Common myeloid progenitor, CD34-positive (primary cell): ENCODE measurements around the gene BPIFB3. TPM values are rescaled to one million over a fixed set of nuclear protein-coding genes. Genes with fewer than 3 reads are reported as not detected.

Experiments
- CTCF ChIA-PET: fragments of 350-600 bp; sonication (Branson Sonifier 250); formaldehyde crosslinking; loops from one replicate; lab custom pipeline; 2021; ENCODE audit warnings: antibody characterized with exemption; lab: Charles Lee
- POLR2A ChIA-PET: fragments of 350-600 bp; sonication (Branson Sonifier 250); formaldehyde crosslinking; loops from one replicate; lab custom pipeline; 2021; ENCODE audit warnings: antibody characterized with exemption; lab: Charles Lee
- DNase-seq, 3 donors: peaks; one replicate each; pipeline versions ENCODE4 v3.0.0 to v3.0.0-alpha.2; 2013
- H3K27ac ChIP-seq, 2 experiments: 1 replicate in 1 of 2; 2 replicates in 1 of 2; pipeline ENCODE4 v1.7.0; 2013; ENCODE audit warnings: inconsistent platforms in 2 of 2, low read length in 2 of 2, mild to moderate bottlenecking in 2 of 2, low read depth in 1 of 2, moderate library complexity in 1 of 2; ENCODE audit not compliant: severe bottlenecking in 2 of 2, insufficient read depth in 1 of 2, poor library complexity in 1 of 2
- H3K27me3 ChIP-seq, 5 experiments: replicated peaks in 2 of 5; 1 replicate in 3 of 5; 2 replicates in 2 of 5; pipeline versions ENCODE4 v1.6.1 to v1.7.0; 2013; ENCODE audit warnings: low read length in 4 of 5, mild to moderate bottlenecking in 2 of 5, moderate library complexity in 2 of 5, inconsistent platforms in 1 of 5; ENCODE audit not compliant: insufficient read depth in 5 of 5, control insufficient read depth in 4 of 5
- H3K36me3 ChIP-seq, 4 experiments: 1 replicate in 2 of 4; 2 replicates in 2 of 4; pipeline versions ENCODE4 v1.6.1 to v1.7.0; 2013; ENCODE audit warnings: low read length in 3 of 4, control low read depth in 1 of 4, mild to moderate bottlenecking in 1 of 4; ENCODE audit not compliant: control insufficient read depth in 4 of 4, insufficient read depth in 4 of 4
- H3K4me1 ChIP-seq, 4 experiments: 1 replicate in 3 of 4; 2 replicates in 1 of 4; pipeline versions ENCODE4 v1.6.1 to v1.7.1; 2013; ENCODE audit warnings: low read length in 3 of 4, mild to moderate bottlenecking in 3 of 4, control low read depth in 1 of 4, inconsistent platforms in 1 of 4, moderate library complexity in 1 of 4; ENCODE audit not compliant: control insufficient read depth in 4 of 4, insufficient read depth in 4 of 4; ENCODE audit errors: control extremely low read depth in 1 of 4
- H3K4me3 ChIP-seq, 7 experiments: 1 replicate in 4 of 7; 2 replicates in 3 of 7; pipeline versions ENCODE4 v1.5.1 to v1.7.0; 2013; ENCODE audit warnings: mild to moderate bottlenecking in 7 of 7, low read length in 6 of 7, moderate library complexity in 6 of 7, inconsistent platforms in 2 of 7, low read depth in 2 of 7, control low read depth in 1 of 7; ENCODE audit not compliant: insufficient read depth in 4 of 7, control insufficient read depth in 1 of 7; ENCODE audit errors: extremely low read depth in 1 of 7
- H3K9me3 ChIP-seq, 5 experiments: 1 replicate in 4 of 5; 2 replicates in 1 of 5; pipeline versions ENCODE4 v1.6.1 to v1.7.1; 2013; ENCODE audit warnings: low read length in 4 of 5, mild to moderate bottlenecking in 2 of 5, inconsistent platforms in 1 of 5, low read depth in 1 of 5, moderate library complexity in 1 of 5; ENCODE audit not compliant: control insufficient read depth in 4 of 5, insufficient read depth in 2 of 5; ENCODE audit errors: control extremely low read depth in 1 of 5
- WGBS: methylation state at CpG from one replicate; pipeline ENCODE4 v1.1.5; 2013; ENCODE audit not compliant: insufficient coverage; 5-methylcytosine and 5-hydroxymethylcytosine counted together
- polyA plus RNA-seq: library from polyadenylated mRNA; unstranded; fragments of 120-200 nt; gene quantifications from one replicate; pipeline ENCODE4 v1.2.1, GENCODE V29; 2013

Gene BPIFB3, protein sequence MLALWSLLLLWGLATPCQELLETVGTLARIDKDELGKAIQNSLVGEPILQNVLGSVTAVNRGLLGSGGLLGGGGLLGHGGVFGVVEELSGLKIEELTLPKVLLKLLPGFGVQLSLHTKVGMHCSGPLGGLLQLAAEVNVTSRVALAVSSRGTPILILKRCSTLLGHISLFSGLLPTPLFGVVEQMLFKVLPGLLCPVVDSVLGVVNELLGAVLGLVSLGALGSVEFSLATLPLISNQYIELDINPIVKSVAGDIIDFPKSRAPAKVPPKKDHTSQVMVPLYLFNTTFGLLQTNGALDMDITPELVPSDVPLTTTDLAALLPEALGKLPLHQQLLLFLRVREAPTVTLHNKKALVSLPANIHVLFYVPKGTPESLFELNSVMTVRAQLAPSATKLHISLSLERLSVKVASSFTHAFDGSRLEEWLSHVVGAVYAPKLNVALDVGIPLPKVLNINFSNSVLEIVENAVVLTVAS
- not detected for polyA plus RNA-seq

- CTCF ChIA-PET: no interaction called here
- H3K4me1 ChIP-seq: no peaks in the 10 kb centered on the region
- no peaks in the 10 kb centered on the region for H3K27me3 ChIP-seq
- H3K4me3 ChIP-seq: no peak within 1 kb of the TSS
- no peaks in the 10 kb centered on the region for H3K9me3 ChIP-seq
- POLR2A ChIA-PET: no interaction called here
- 95% methylated on average over 20 of the region's 25 CpGs for WGBS
- H3K36me3 ChIP-seq: no peaks in the 10 kb centered on the region
- no peak for DNase-seq
- H3K27ac ChIP-seq: no peak within 1 kb of the TSS
Observed at GRCh38 chr20:33053291-33054106, at the start of gene BPIFB3. TSS of gene BPIFB3 (plus strand) at chr20:33053903. CDS start at chr20:33055436, 1,533 bp downstream.

DNA sequence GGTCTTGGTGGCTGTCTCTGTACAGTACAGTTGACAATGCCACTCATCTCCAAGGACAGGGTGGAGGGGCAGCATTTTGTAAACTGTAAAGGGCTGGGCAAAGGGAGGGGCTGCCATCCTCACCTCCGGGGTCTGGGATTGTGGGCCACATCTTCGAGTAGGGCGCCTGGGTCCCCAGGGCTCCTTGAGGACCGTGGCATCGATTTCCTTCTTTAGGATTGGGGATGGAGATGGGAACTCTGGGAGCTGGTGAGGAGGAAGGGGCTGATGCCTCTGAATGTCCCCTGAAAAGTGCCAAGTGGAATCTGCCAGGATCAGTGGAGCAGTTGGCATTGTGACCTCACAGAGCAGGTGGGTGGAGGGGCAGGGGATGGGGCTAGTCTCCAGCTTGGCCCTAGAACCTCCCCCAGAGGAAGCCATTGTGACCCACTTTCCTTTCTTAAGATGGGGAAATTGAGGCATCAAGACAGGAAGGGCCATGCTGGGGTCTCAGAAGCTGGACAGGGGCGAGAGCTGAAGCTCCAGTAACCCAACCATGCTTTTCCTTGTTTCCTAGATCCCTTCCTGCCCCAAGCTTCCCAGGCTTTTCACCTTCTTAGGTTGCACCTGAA lies 49.5 kb upstream of the BPIFB3 start, which contains the start of gene SUN5:
Gene SUN5, minus strand, starts transcription at position 293 of the 611 bp plus-strand sequence. Its CDS starts 93 bp downstream, at position 200.
- POLR2A ChIA-PET: no interaction called here
- Histone ChIP-seq H3K27ac (no peak within 1 kb of the TSS), H3K4me3 (no peak within 1 kb of the TSS), H3K9me3 (peaks cover 0 to 4% (median 3%) of the 10 kb centered on the region in 5 experiments), H3K4me1 (peaks cover 0 to 9% (median 8%) of the 10 kb centered on the region in 4 experiments), H3K36me3 (no peaks in the 10 kb centered on the region), H3K27me3 (no peaks in the 10 kb centered on the region)
- DNase-seq: no peak
- WGBS: 100% methylated on average over 3 of the region's 6 CpGs
- CTCF ChIA-PET: interaction anchor here (1.1 to 1.5 kb wide), 4 partner anchors 9 to 107 kb away, joined by 3 to 7 read pairs (median 6); no protein-coding TSS in a partner anchor

GRCh38 chr20:33005132-33005566 lies 48.6 kb upstream of the BPIFB3 start:
- H3K4me3 ChIP-seq: no peak overlapping the region
- H3K4me1 ChIP-seq: peaks cover 0 to 3% (median 2%) of the 10 kb centered on the region in 4 experiments
- 88% methylated on average over 4 of the region's 4 CpGs for WGBS
- no peaks in the 10 kb centered on the region for H3K36me3 ChIP-seq
- peaks cover 0 to 4% (median 3%) of the 10 kb centered on the region in 5 experiments for H3K9me3 ChIP-seq
- H3K27me3 ChIP-seq: no peaks in the 10 kb centered on the region
- DNase-seq: peak; percentile 30 to 53 (median 37)
- POLR2A ChIA-PET: no interaction called here
- CTCF ChIA-PET: interaction anchor here (0.8 to 1.5 kb wide), 5 partner anchors 8 to 108 kb away, joined by 3 to 7 read pairs (median 4); no protein-coding TSS in a partner anchor
- H3K27ac ChIP-seq: no peak overlapping the region

DNA sequence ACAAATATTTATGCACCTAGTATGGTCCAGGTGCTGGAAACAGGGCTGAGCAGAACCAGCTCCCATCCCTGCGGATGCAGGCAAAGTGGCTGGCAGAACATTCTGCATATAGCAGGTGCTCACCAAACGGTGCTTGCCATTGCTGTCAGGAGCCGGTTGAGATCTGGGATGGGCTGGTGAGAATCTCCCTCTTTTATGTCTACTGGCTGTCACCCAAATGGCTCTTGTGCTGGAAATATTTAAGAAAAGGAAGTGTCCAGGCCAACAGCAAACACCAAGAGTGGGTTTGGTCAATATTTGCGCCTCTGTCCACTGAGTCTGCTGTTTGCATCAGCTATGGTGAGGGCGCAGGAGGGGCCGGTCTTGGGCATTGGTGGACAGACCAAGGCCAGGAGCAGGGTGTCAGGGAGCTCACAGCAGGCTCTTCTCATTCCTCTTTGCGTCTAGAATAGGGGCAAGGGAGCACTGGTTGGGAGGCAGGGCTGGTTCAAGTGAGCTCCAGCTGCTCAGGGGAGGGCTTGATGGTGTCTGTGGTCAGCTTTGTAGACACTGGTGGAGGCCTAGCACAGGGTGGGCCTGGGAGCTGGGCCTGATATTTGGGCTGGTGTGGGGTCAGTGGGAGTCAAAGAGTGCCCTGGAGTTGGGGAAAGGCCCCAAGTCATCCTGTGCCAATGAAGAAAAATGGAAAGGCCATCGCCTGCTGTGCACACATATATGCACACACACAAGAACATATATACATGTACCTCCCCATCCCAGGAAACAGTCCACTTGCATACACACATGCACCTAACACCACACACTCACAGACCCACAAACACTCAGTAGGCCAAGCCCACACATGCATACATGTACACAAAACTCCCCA lies 47.6 kb upstream of the BPIFB3 start:
- WGBS: 97% methylated on average over 8 of the region's 8 CpGs
- Histone ChIP-seq H3K4me3 (no peak overlapping the region), H3K36me3 (no peaks in the 10 kb centered on the region), H3K27me3 (no peaks in the 10 kb centered on the region), H3K4me1 (no peaks in the 10 kb centered on the region), H3K9me3 (peaks cover 0 to 4% (median 3%) of the 10 kb centered on the region in 5 experiments), H3K27ac (no peak overlapping the region)
- no peak for DNase-seq
- CTCF ChIA-PET: no interaction called here
- POLR2A ChIA-PET: no interaction called here

DNA sequence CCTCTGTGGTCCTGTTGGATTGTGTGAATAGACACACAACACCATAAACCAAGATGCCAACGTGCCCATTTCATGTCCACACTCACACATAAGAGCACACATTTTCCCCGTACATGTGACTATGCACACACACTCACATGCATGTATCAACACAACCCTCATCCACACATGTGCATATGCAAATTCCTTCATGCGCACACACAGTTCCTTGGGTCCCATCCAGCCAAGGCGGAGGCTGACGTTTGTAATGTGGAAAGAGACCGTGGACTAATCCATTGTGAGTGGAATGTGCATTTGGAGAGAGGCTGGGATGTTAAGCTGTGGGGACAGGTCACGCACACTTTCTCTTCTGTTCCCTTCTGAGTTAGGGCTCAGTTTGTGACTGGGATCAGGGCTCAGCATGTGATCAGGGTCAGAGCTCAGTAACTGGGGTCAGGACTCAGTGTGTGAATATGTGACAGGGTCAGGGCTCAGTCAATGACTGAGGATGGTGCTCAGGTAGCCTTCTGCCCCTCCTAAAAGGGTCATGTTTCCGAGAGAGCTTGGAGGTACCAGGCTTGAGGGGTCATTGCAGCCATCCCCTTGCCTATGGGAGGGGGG lies 46.8 kb upstream of the BPIFB3 start:
- H3K27me3 ChIP-seq: no peaks in the 10 kb centered on the region
- POLR2A ChIA-PET: no interaction called here
- 100% methylated on average over 7 of the region's 8 CpGs for WGBS
- no peaks in the 10 kb centered on the region for H3K4me1 ChIP-seq
- H3K27ac ChIP-seq: no peak overlapping the region
- no peak for DNase-seq
- CTCF ChIA-PET: no interaction called here
- no peak overlapping the region for H3K4me3 ChIP-seq
- H3K9me3 ChIP-seq: peaks cover 0 to 4% (median 3%) of the 10 kb centered on the region in 5 experiments
- H3K36me3 ChIP-seq: no peaks in the 10 kb centered on the region
